WTC11 (cell line): ENCODE results near the gene KDM1A. TPM values are rescaled to one million over a fixed set of nuclear protein-coding genes. Genes with fewer than 3 reads are reported as not detected.

Source experiments
- ATAC-seq: fragments of 200-7000 bp; cut with Tn5 transposase; 2 replicates; pipeline ENCODE4 v1.10.0; 2021; ENCODE audit warnings: mild to moderate bottlenecking, moderate library complexity
- CTCF ChIA-PET: fragments of 300-600 bp; sonication (Branson Sonifier 250); formaldehyde crosslinking; loops from one replicate; lab custom pipeline; 2021; ENCODE audit warnings: antibody characterized with exemption; lab: Charles Lee
- POLR2A ChIA-PET: fragments of 350-600 bp; sonication (Branson Sonifier 250); formaldehyde crosslinking; loops from one replicate; lab custom pipeline; 2021; ENCODE audit warnings: antibody characterized with exemption; lab: Charles Lee
- DNase-seq: peaks from one replicate; pipeline ENCODE4 v3.0.0; 2021; ENCODE audit warnings: low spot score
- H3K27ac Mint-ChIP-seq: 2 replicates; pipeline ENCODE4 v1.8.0; 2021; ENCODE audit warnings: mixed read lengths
- H3K27me3 Mint-ChIP-seq: 2 replicates; pipeline ENCODE4 v1.8.0; 2021; ENCODE audit warnings: low read depth, mild to moderate bottlenecking, moderate library complexity, mixed read lengths
- H3K36me3 Mint-ChIP-seq: 2 replicates; pipeline ENCODE4 v1.8.0; 2021; ENCODE audit warnings: mixed read lengths
- H3K4me1 Mint-ChIP-seq: 2 replicates; pipeline ENCODE4 v1.8.0; 2022; ENCODE audit warnings: mixed read lengths
- H3K4me3 Mint-ChIP-seq: 2 replicates; pipeline ENCODE4 v1.8.0; 2021; ENCODE audit warnings: mild to moderate bottlenecking, moderate library complexity, mixed read lengths
- H3K9me3 Mint-ChIP-seq: 2 replicates; pipeline ENCODE4 v1.8.0; 2021; ENCODE audit warnings: mixed read lengths
- CTCF ChIP-seq: fragments of 200-600 bp; IDR thresholded peaks from 2 replicates; pipeline ENCODE4 v1.8.0; 2022; ENCODE audit warnings: antibody characterized with exemption
- ELF4 ChIP-seq: sonication (generic); formaldehyde crosslinking; IDR thresholded peaks from 2 replicates; pipeline ENCODE4 v1.8.1; 2022; ENCODE audit warnings: low read depth, mild to moderate bottlenecking, moderate library complexity, missing genetic modification reagents
- EMX1 ChIP-seq: fragments of 250-450 bp; sonication (Bioruptor Pico); IDR thresholded peaks from 2 replicates; pipeline ENCODE4 v1.8.0; 2021; ENCODE audit warnings: mild to moderate bottlenecking
- HMGXB4 ChIP-seq: sonication (generic); formaldehyde crosslinking; IDR thresholded peaks from 2 replicates; pipeline ENCODE4 v1.8.1; 2023; ENCODE audit warnings: mild to moderate bottlenecking, moderate library complexity, missing genetic modification reagents
- MAX ChIP-seq: sonication (generic); formaldehyde crosslinking; IDR thresholded peaks from 2 replicates; pipeline ENCODE4 v1.8.0; 2022; ENCODE audit warnings: mild to moderate bottlenecking, missing genetic modification reagents
- MYBL2 ChIP-seq: sonication (generic); formaldehyde crosslinking; IDR thresholded peaks from 2 replicates; pipeline ENCODE4 v1.8.1; 2023; ENCODE audit warnings: mild to moderate bottlenecking, moderate library complexity, missing genetic modification reagents
- NFATC4 ChIP-seq: fragments of 250-450 bp; sonication (Bioruptor Pico); IDR thresholded peaks from 2 replicates; pipeline ENCODE4 v1.9.0; 2021; ENCODE audit warnings: mild to moderate bottlenecking
- NFE2L1 ChIP-seq: sonication (generic); formaldehyde crosslinking; IDR thresholded peaks from 2 replicates; pipeline ENCODE4 v1.8.1; 2023; ENCODE audit warnings: missing genetic modification reagents
- PREB ChIP-seq: sonication (generic); formaldehyde crosslinking; IDR thresholded peaks from 2 replicates; pipeline ENCODE4 v1.8.1; 2022; ENCODE audit warnings: mild to moderate bottlenecking, missing genetic modification reagents, moderate library complexity, borderline replicate concordance
- SP1 ChIP-seq: sonication (generic); formaldehyde crosslinking; conservative IDR thresholded peaks from 2 replicates; pipeline ENCODE4 v1.8.1; 2022; ENCODE audit warnings: missing genetic modification reagents
- TCF7 ChIP-seq: sonication (generic); formaldehyde crosslinking; IDR thresholded peaks from 2 replicates; pipeline ENCODE4 v1.8.0; 2022; ENCODE audit warnings: mild to moderate bottlenecking, low read depth, missing genetic modification reagents, moderate library complexity
- TEAD4 ChIP-seq: sonication (generic); formaldehyde crosslinking; IDR thresholded peaks from 2 replicates; pipeline ENCODE4 v1.8.0; 2022; ENCODE audit warnings: mild to moderate bottlenecking, missing genetic modification reagents
- ZNF219 ChIP-seq: sonication (generic); formaldehyde crosslinking; IDR thresholded peaks from 2 replicates; pipeline ENCODE4 v1.8.0; 2023; ENCODE audit warnings: missing genetic modification reagents, mild to moderate bottlenecking, borderline replicate concordance
- ZNF232 ChIP-seq: sonication (generic); formaldehyde crosslinking; IDR thresholded peaks from 2 replicates; pipeline ENCODE4 v1.8.0; 2022; ENCODE audit warnings: mild to moderate bottlenecking, missing genetic modification reagents
- ZNF263 ChIP-seq: sonication (generic); formaldehyde crosslinking; IDR thresholded peaks from 2 replicates; pipeline ENCODE4 v1.8.1; 2022; ENCODE audit warnings: low read depth, mild to moderate bottlenecking, moderate library complexity, missing genetic modification reagents
- ZNF416 ChIP-seq: fragments of 250-450 bp; sonication (Bioruptor Pico); IDR thresholded peaks from 2 replicates; pipeline ENCODE4 v1.9.0; 2021; ENCODE audit warnings: mild to moderate bottlenecking, inconsistent platforms
- total RNA-seq: library from RNA; stranded (reverse); gene quantifications from 3 replicates; pipeline ENCODE4 v1.2.3, GENCODE V29; 2021
- TF ChIP-seq, protein P1 (sequence below): sonication (generic); formaldehyde crosslinking; IDR thresholded peaks from 2 replicates; pipeline ENCODE4 v1.8.1; 2022; ENCODE audit warnings: missing genetic modification reagents, borderline replicate concordance
- TF ChIP-seq, protein P2 (sequence below): fragments of 250-450 bp; sonication (Bioruptor Pico); IDR thresholded peaks from 2 replicates; pipeline ENCODE4 v1.9.0; 2021; ENCODE audit warnings: mild to moderate bottlenecking
- TF ChIP-seq, protein P3 (sequence below): fragments of 250-450 bp; sonication (Bioruptor Pico); IDR thresholded peaks from 2 replicates; pipeline ENCODE4 v2.1.2; 2022; ENCODE audit warnings: mild to moderate bottlenecking, moderate library complexity
- TF ChIP-seq, protein P4 (sequence below): sonication (generic); formaldehyde crosslinking; IDR thresholded peaks from 2 replicates; pipeline ENCODE4 v1.8.1; 2022; ENCODE audit warnings: low read depth, mild to moderate bottlenecking, moderate library complexity, missing genetic modification reagents, borderline replicate concordance

KDM1A gene
- total RNA-seq, 1 experiment from 2014 or later = 226 TPM

DNA sequence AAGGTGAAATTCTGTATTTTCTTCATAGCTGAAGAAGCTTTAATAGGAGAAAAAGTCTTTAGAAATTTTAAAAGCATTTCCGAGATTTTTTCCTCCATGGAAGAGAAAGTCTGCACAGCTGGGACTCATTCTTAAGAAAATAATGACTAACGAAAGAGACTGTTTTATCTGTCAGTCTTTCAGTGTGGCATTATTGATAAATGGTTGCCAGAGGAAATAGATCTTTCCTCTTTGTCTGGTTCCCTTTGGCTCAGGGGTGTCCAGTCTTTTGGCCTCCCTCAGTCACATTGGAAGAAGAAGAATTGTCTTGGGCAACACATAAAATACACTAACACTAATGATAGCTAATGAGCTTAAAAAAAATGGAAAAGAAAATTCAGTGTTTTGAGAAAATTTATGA lies 49.9 kb downstream of the KDM1A start:
- H3K4me3 Mint-ChIP-seq = no peak overlapping the region
- ATAC-seq (no peak), DNase-seq (no peak)
- peaks cover 86% of the 10 kb centered on the region for H3K36me3 Mint-ChIP-seq
- H3K4me1 Mint-ChIP-seq = no peaks in the 10 kb centered on the region
- TF ChIP-seq TCF7 (no peak), ZNF263 (CRISPR knock-in tag) (no peak)
- H3K27ac Mint-ChIP-seq = no peak overlapping the region
- ChIA-PET POLR2A (no interaction called here), CTCF (interaction anchor here (1.0 kb wide), 1 partner anchor 22 kb away, joined by 4 read pairs; no protein-coding TSS in a partner anchor)
- H3K27me3 Mint-ChIP-seq = no peaks in the 10 kb centered on the region
- no peaks in the 10 kb centered on the region for H3K9me3 Mint-ChIP-seq

GRCh38 chr1:23069675-23070074 lies 50.4 kb downstream of the KDM1A start:
- ChIA-PET CTCF (interaction anchor here (1.0 kb wide), 1 partner anchor 22 kb away, joined by 4 read pairs; no protein-coding TSS in a partner anchor), POLR2A (no interaction called here)
- Mint-ChIP-seq H3K4me1 (no peaks in the 10 kb centered on the region), H3K36me3 (peaks cover 87% of the 10 kb centered on the region), H3K9me3 (no peaks in the 10 kb centered on the region), H3K27ac (no peak overlapping the region), H3K27me3 (no peaks in the 10 kb centered on the region), H3K4me3 (no peak overlapping the region)
- TF ChIP-seq ZNF416 (CRISPR knock-in tag) = no peak
- TF ChIP-seq NFATC4 (CRISPR knock-in tag) = no peak
- TF ChIP-seq, protein P1, sequence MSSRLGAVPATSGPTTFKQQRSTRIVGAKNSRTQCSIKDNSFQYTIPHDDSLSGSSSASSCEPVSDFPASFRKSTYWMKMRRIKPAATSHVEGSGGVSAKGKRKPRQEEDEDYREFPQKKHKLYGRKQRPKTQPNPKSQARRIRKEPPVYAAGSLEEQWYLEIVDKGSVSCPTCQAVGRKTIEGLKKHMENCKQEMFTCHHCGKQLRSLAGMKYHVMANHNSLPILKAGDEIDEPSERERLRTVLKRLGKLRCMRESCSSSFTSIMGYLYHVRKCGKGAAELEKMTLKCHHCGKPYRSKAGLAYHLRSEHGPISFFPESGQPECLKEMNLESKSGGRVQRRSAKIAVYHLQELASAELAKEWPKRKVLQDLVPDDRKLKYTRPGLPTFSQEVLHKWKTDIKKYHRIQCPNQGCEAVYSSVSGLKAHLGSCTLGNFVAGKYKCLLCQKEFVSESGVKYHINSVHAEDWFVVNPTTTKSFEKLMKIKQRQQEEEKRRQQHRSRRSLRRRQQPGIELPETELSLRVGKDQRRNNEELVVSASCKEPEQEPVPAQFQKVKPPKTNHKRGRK (CRISPR knock-in tag) = no peak
- TF ChIP-seq, protein P2, sequence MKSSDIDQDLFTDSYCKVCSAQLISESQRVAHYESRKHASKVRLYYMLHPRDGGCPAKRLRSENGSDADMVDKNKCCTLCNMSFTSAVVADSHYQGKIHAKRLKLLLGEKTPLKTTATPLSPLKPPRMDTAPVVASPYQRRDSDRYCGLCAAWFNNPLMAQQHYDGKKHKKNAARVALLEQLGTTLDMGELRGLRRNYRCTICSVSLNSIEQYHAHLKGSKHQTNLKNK (CRISPR knock-in tag) = no peak
- DNase-seq (no peak), ATAC-seq (no peak)

- no peaks in the 10 kb centered on the region for H3K9me3 Mint-ChIP-seq
- no peak for ATAC-seq
- H3K36me3 Mint-ChIP-seq = peaks cover 79% of the 10 kb centered on the region
- TF ChIP-seq MAX (CRISPR knock-in tag) = no peak
- no peak for TF ChIP-seq CTCF
- no peak for TF ChIP-seq NFE2L1
- TF ChIP-seq, protein P3, sequence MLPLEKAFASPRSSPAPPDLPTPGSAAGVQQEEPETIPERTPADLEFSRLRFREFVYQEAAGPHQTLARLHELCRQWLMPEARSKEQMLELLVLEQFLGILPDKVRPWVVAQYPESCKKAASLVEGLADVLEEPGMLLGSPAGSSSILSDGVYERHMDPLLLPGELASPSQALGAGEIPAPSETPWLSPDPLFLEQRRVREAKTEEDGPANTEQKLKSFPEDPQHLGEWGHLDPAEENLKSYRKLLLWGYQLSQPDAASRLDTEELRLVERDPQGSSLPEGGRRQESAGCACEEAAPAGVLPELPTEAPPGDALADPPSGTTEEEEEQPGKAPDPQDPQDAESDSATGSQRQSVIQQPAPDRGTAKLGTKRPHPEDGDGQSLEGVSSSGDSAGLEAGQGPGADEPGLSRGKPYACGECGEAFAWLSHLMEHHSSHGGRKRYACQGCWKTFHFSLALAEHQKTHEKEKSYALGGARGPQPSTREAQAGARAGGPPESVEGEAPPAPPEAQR = no peak
- no peak for TF ChIP-seq NFATC4 (CRISPR knock-in tag)
- no peak for TF ChIP-seq ZNF219 (CRISPR knock-in tag)
- no peak for TF ChIP-seq ELF4
- no peak for TF ChIP-seq ZNF232 (CRISPR knock-in tag)
- DNase-seq = no peak
- H3K4me3 Mint-ChIP-seq = no peak overlapping the region
- ChIA-PET CTCF (no interaction called here), POLR2A (no interaction called here)
- H3K27ac Mint-ChIP-seq = no peak overlapping the region
- H3K27me3 Mint-ChIP-seq = no peaks in the 10 kb centered on the region
- H3K4me1 Mint-ChIP-seq = no peaks in the 10 kb centered on the region
These were observed 54.7 kb downstream of the KDM1A start for GRCh38 chr1:23074012-23074411.

- H3K4me1 Mint-ChIP-seq = peaks cover 7% of the 10 kb centered on the region; the same call in 1 of the 2 replicates
- H3K27me3 Mint-ChIP-seq = no peaks in the 10 kb centered on the region
- H3K9me3 Mint-ChIP-seq = no peaks in the 10 kb centered on the region
- DNase-seq (no peak), ATAC-seq (no peak)
- TF ChIP-seq MYBL2 = no peak
- no peak for TF ChIP-seq TEAD4 (CRISPR knock-in tag)
- TF ChIP-seq, protein P4, sequence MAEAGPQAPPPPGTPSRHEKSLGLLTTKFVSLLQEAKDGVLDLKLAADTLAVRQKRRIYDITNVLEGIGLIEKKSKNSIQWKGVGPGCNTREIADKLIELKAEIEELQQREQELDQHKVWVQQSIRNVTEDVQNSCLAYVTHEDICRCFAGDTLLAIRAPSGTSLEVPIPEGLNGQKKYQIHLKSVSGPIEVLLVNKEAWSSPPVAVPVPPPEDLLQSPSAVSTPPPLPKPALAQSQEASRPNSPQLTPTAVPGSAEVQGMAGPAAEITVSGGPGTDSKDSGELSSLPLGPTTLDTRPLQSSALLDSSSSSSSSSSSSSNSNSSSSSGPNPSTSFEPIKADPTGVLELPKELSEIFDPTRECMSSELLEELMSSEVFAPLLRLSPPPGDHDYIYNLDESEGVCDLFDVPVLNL = no peak
- no peak for TF ChIP-seq PREB (CRISPR knock-in tag)
- no peak for TF ChIP-seq HMGXB4
- TF ChIP-seq EMX1 = no peak
- no peak for TF ChIP-seq SP1
- POLR2A ChIA-PET = no interaction called here
- CTCF ChIA-PET = interaction anchor here (3.3 kb wide), 1 partner anchor 105 kb away, joined by 32 read pairs; no protein-coding TSS in a partner anchor
- peaks cover 79% of the 10 kb centered on the region for H3K36me3 Mint-ChIP-seq
- H3K4me3 Mint-ChIP-seq = no peak overlapping the region
- H3K27ac Mint-ChIP-seq = no peak overlapping the region
These were observed 59.8 kb downstream of the KDM1A start for GRCh38 chr1:23079025-23079424.
